GM12801 (cell line): ENCODE results near the gene C22orf39.

Experiments
- TF ChIP-seq, protein P1 (sequence below): IDR thresholded peaks from one replicate; pipeline ENCODE4 v1.5.1; 2011; ENCODE audit warnings: control low read depth; ENCODE audit not compliant: insufficient read length; ENCODE audit errors: extremely low read depth

C22orf39 gene

GRCh38 chr22:19440411-19441195 is 6.9 kb downstream of the C22orf39 start:
- TF ChIP-seq, protein P1, sequence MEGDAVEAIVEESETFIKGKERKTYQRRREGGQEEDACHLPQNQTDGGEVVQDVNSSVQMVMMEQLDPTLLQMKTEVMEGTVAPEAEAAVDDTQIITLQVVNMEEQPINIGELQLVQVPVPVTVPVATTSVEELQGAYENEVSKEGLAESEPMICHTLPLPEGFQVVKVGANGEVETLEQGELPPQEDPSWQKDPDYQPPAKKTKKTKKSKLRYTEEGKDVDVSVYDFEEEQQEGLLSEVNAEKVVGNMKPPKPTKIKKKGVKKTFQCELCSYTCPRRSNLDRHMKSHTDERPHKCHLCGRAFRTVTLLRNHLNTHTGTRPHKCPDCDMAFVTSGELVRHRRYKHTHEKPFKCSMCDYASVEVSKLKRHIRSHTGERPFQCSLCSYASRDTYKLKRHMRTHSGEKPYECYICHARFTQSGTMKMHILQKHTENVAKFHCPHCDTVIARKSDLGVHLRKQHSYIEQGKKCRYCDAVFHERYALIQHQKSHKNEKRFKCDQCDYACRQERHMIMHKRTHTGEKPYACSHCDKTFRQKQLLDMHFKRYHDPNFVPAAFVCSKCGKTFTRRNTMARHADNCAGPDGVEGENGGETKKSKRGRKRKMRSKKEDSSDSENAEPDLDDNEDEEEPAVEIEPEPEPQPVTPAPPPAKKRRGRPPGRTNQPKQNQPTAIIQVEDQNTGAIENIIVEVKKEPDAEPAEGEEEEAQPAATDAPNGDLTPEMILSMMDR: no peak

DNA sequence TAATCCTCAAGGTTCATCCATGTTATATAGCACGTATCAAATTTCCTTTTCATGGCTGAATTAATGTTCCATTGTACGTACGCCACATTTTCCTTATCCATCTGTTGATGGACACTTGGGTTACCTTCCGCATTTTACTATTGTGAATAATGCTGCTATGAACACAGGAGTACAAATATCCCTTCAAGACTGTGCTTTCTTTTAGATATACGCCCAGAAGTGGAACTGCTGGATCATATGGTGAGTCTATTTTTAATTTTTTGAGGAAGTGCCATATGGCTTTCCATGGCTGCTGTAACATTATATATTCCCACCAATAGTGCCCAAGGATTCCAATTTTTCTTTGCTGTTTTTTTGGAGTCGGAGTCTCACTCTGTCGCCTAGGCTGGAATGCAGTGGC is 9.2 kb downstream of the C22orf39 start:
- TF ChIP-seq, protein P1: no peak

DNA sequence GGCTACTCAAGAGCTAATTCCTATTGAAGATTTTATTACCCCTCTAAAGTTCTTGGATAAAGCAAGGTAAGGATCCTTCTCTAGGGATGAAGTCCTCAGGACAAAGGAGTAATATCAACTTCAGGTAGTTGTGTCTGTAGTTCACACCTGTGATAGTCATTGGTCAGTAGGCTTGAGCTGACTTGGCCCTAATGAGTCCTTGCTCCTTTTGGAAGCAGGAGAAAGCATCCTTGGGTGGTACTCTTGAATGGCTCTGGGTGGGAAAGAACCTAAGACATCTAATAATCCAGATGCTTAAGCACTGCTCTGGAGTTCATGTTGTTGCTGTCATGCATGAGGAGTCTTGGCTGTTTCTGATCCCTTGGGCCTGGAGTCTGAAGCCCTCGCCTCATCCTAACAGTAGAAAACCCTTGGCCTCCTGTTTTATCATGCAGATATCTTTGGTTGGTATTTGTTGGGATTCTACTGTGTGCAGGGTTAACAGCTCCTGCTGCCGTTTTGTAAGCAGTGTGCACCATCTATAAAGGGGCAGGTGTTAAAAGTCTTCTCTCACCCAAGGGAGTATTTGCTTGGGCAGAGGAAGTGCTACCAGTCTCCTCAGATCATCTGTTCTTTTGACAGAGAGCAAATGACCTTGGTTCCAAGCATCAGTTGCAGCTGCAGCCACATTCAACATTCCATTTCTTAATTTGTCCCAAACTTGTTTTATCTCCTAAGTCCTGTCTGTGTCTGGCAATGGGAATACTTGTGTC is 12.5 kb downstream of the C22orf39 start:
- TF ChIP-seq, protein P1: no peak

GRCh38 chr22:19434401-19434800 is 13.1 kb downstream of the C22orf39 start:
- TF ChIP-seq, protein P1: no peak

GRCh38 chr22:19432133-19432851 is 15.2 kb downstream of the C22orf39 start, which contains the start of gene MRPL40:
Gene MRPL40, plus strand, starts transcription at chr22:19432545. Its CDS starts 10 bp downstream, at chr22:19432555.
- TF ChIP-seq, protein P1: no peak

DNA sequence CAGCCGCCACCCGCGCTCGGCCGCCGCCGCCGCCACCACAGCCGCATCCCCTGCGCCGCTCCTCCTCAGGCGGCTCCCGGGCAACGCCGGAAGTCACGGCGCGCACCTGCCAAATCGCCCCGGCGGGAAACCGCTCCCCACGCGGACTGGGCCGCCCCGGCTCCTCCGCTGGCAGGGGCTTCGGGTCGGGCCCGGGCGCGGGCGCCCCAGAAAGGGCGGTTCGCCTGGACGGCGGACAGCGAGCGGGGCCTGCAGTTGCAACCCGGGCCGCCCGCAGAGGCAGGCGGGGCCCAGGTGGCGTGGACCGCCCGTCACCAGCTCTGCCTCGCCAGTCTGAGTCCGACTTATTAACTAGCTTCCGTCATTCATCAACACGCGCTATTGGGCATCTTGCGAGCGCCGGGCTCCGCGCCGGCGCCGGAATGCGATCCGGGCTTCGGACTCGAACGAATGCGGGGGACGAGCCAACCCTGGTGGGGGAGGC is 15.8 kb downstream of the C22orf39 start, which contains the start of gene HIRA:
Gene HIRA, minus strand, starts transcription at position 85 of the 484 bp plus-strand sequence. CDS start 257 bp downstream, outside the sequence.
- TF ChIP-seq, protein P1: no peak
